Measurements from ENCODE around the gene CENPT.
A peak's percentile ranks its signal among the peaks of the same experiment; 100 is the strongest.

Gene CENPT

DNA sequence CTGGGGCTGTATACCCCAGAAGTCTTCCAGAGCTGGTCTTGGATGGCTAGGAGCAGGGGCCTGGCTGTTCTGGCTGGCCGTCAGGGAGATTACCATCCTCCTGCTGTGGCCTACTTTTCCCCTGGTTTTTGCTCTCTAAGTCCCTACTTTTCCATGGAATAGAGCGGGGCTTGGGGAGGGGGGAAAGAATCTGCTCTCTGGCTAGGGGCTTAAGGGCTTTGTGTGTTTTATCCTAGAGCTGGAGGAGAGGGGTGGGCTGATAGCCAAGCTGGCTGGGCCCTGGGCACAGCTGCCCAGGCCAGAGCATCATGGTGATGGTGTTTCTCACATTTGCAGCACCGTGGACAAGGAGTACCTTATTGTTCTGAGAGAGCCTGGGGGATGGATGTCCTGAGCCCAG, 40.8 kb upstream of the CENPT start:
- TF ChIP-seq, protein P1, sequence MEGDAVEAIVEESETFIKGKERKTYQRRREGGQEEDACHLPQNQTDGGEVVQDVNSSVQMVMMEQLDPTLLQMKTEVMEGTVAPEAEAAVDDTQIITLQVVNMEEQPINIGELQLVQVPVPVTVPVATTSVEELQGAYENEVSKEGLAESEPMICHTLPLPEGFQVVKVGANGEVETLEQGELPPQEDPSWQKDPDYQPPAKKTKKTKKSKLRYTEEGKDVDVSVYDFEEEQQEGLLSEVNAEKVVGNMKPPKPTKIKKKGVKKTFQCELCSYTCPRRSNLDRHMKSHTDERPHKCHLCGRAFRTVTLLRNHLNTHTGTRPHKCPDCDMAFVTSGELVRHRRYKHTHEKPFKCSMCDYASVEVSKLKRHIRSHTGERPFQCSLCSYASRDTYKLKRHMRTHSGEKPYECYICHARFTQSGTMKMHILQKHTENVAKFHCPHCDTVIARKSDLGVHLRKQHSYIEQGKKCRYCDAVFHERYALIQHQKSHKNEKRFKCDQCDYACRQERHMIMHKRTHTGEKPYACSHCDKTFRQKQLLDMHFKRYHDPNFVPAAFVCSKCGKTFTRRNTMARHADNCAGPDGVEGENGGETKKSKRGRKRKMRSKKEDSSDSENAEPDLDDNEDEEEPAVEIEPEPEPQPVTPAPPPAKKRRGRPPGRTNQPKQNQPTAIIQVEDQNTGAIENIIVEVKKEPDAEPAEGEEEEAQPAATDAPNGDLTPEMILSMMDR (IDR thresholded peaks at IDR 0.05; ENCODE audit: control insufficient read depth, insufficient read depth, low read depth, low read length, missing control alignments): no peak
- DNase-seq (ENCODE audit: low read depth): no peak

DNA sequence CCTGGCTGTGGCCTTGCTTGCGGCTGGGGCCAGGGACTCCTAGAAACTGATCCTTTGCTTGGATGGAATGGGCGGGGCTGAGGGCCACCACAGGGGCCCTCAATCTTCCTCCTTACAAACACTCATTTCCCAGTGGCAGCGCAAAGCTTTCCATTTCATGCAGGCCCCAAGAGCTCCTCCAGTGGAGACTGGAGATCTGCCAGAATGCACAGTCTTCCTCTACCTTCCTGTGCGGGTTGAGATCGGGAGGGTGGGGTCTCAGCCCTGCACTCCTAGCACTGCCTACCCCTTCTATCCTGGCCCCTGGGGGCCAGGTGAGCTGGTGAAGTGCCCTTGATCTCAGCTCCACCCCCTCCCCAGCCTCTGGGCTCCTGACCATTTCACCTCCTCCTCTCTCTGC, 38.9 kb upstream of the CENPT start:
- DNase-seq (ENCODE audit: low read depth): no peak

More for the DNA sequence above, 40.8 kb upstream of the CENPT start:
- H3K4me3 ChIP-seq (ENCODE audit: control insufficient read depth, low read depth, low read length): no peak overlapping the region

DNA sequence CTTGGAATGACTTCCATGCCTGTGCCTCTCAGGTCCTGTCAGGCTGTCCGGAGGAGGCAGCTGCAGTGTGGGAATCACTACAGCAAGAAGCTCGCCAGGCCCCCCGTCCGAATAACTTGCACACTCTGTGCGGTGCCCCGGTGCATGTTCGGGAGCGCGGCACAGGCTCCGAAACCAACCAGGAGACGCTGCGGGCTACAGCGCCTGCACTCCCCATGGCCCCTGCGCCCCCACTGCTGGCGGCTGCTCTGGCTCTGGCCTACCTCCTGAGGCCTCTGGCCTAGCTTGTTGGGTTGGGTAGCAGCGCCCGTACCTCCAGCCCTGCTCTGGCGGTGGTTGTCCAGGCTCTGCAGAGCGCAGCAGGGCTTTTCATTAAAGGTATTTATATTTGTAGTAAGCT, 38.5 kb upstream of the CENPT start:
- H3K4me3 ChIP-seq (ENCODE audit: control insufficient read depth, low read depth, low read length): no peak overlapping the region
- DNase-seq (ENCODE audit: low read depth): no peak
- TF ChIP-seq, protein P1 (IDR thresholded peaks at IDR 0.05; ENCODE audit: control insufficient read depth, insufficient read depth, low read depth, low read length, missing control alignments): no peak

More for the DNA sequence above, 38.9 kb upstream of the CENPT start:
- TF ChIP-seq, protein P1 (IDR thresholded peaks at IDR 0.05; ENCODE audit: control insufficient read depth, insufficient read depth, low read depth, low read length, missing control alignments): no peak
- H3K4me3 ChIP-seq (ENCODE audit: control insufficient read depth, low read depth, low read length): no peak overlapping the region

DNA sequence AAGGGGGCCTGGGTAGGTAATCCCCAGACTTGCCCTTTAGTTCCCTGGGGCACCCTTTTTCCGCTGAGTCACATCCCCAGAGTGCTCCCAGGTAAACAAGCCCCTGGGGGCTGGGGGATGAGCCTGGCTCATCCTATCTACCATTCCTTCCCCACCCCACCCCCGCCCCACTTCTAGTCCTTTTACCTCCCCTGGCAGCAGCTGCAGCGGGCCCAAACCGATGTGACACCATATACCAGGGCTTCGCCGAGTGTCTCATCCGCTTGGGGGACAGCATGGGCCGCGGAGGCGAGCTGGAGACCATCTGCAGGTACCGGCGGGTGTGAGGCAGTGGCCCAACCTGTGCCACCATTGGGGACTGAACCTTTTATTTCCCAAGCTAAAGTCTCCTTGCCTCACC, 38.1 kb upstream of the CENPT start:
- TF ChIP-seq, protein P1 (IDR thresholded peaks at IDR 0.05; ENCODE audit: control insufficient read depth, insufficient read depth, low read depth, low read length, missing control alignments): no peak
- no peak overlapping the region for H3K4me3 ChIP-seq (ENCODE audit: control insufficient read depth, low read depth, low read length)
- DNase-seq (ENCODE audit: low read depth): no peak

DNA sequence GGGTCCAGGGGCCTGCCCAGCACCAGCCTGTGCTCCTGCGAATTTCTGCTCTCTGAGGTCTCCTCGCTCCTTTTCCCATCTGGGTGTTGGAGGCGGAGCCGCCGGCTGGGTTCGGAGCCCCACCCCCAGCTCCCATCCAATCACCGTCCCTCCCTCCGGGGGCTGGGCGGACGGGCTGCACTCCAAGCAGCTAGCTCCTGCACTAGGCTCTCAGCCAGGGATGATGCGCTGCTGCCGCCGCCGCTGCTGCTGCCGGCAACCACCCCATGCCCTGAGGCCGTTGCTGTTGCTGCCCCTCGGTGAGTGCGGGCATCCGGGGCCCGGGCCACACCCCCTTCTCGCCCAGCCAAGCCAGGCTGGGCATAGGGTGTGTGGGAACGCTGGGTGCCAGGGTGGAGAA, 37.2 kb upstream of the CENPT start, which contains the start of gene NRN1L:
Gene NRN1L, plus strand, starts transcription at position 202 of the 400 bp plus-strand sequence. Its CDS starts 19 bp downstream, at position 221.
- DNase-seq (ENCODE audit: low read depth): no peak
- TF ChIP-seq, protein P1 (IDR thresholded peaks at IDR 0.05; ENCODE audit: control insufficient read depth, insufficient read depth, low read depth, low read length, missing control alignments): no peak
- H3K4me3 ChIP-seq (ENCODE audit: control insufficient read depth, low read depth, low read length): no peak within 1 kb of the TSS

DNA sequence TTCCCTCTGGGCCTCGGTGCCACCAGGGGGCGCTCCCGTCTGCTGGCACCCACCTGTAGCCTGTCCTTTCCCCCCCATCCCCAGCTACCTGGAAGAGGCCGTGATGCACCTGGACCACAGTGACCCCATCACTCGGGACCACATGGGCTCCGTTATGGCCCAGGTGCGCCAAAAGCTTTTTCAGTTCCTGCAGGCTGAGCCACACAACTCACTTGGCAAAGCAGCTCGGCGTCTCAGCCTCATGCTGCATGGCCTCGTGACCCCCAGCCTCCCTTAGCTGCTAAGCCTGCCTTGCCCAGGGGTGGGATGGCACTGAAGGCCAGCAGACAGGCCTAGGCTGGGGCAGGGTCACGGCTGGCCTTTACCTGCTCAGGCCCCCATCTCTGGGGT, 36.4 kb upstream of the CENPT start:
- no peak overlapping the region for H3K4me3 ChIP-seq (ENCODE audit: control insufficient read depth, low read depth, low read length)
- DNase-seq (ENCODE audit: low read depth): no peak
- TF ChIP-seq, protein P1 (IDR thresholded peaks at IDR 0.05; ENCODE audit: control insufficient read depth, insufficient read depth, low read depth, low read length, missing control alignments): peak; percentile 89

All from AG09309 (cell line).